ENCODE measurements around the gene ABCD3. TPM values are rescaled to one million over a fixed set of nuclear protein-coding genes. Genes with fewer than 3 reads are reported as not detected.
"Not testable (repeated sequence)": the region's sequence is repeated elsewhere in the genome, so short reads cannot be mapped to it uniquely, and the experiment has no call there.

Gene ABCD3
- total RNA-seq, 1 donor from 2014 or later, result 61.4 TPM

- intact Hi-C loops (cut with micrococcal nuclease), result no loop called here
- H3K4me3 Mint-ChIP-seq (ENCODE audit: low read depth), result no peak overlapping the region
- no peaks in the 10 kb centered on the region for H3K36me3 Mint-ChIP-seq (ENCODE audit: low read depth)
- H3K27ac Mint-ChIP-seq, result no peak overlapping the region
- peaks cover 25% of the 10 kb centered on the region for H3K27me3 Mint-ChIP-seq (ENCODE audit: low read depth)
- no peak for DNase-seq (ENCODE audit: low spot score)
- no peaks in the 10 kb centered on the region for H3K9me3 Mint-ChIP-seq
- H3K4me1 Mint-ChIP-seq (ENCODE audit: low read depth), result no peaks in the 10 kb centered on the region
Measured at GRCh38 chr1:94552071-94552586, 133.9 kb downstream of the ABCD3 start.

DNA sequence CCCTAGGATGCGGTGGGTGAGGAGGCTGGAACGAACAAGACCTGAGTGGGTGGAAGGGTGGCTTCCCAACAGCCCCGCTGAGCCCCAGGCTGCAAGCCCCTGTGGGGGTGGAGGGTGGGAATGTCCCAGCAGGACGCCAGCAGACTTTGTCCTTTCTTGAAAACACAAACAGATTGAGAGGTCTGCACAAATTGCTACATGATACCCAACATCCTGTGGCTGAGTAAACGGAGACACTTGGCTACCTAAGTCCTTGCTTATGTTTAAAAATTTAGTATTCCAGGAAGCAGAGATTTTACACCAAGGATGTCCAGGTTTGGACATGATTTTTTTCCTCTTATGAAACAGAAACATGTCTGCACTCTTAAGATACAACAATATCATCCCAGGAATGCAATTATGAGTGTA, 135.1 kb downstream of the ABCD3 start:
- Mint-ChIP-seq H3K4me1 (ENCODE audit: low read depth) (no peaks in the 10 kb centered on the region), H3K27me3 (ENCODE audit: low read depth) (peaks cover 15% of the 10 kb centered on the region), H3K27ac (no peak overlapping the region), H3K4me3 (ENCODE audit: low read depth) (no peak overlapping the region), H3K36me3 (ENCODE audit: low read depth) (no peaks in the 10 kb centered on the region), H3K9me3 (no peaks in the 10 kb centered on the region)
- intact Hi-C loops (cut with micrococcal nuclease), result no loop called here
- no peak for DNase-seq (ENCODE audit: low spot score)

DNA sequence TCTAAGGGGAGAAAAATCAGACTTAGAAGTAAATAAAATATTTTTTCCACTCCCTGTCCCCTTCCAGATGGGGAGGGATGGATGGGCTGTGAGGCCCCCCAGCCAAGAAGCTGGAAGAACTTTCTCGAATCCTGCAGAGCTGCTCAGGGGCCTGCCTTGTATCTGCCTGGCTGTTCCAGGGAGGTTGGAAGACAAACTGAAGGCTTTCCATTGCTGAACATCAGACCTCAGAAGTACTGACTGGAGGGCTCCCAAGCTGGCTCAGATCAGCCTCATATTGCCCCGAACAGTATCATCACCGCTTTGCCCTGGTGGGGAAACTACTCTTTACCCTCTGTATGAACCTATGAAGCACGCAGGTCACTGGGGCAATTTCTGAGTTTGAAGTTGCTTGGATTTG, 135.7 kb downstream of the ABCD3 start:
- Mint-ChIP-seq H3K9me3 (no peaks in the 10 kb centered on the region), H3K27me3 (ENCODE audit: low read depth) (peaks cover 12% of the 10 kb centered on the region), H3K27ac (no peak overlapping the region), H3K4me1 (ENCODE audit: low read depth) (no peaks in the 10 kb centered on the region), H3K36me3 (ENCODE audit: low read depth) (no peaks in the 10 kb centered on the region), H3K4me3 (ENCODE audit: low read depth) (no peak overlapping the region)
- intact Hi-C loops (cut with micrococcal nuclease), result no loop called here
- no peak for DNase-seq (ENCODE audit: low spot score)

DNA sequence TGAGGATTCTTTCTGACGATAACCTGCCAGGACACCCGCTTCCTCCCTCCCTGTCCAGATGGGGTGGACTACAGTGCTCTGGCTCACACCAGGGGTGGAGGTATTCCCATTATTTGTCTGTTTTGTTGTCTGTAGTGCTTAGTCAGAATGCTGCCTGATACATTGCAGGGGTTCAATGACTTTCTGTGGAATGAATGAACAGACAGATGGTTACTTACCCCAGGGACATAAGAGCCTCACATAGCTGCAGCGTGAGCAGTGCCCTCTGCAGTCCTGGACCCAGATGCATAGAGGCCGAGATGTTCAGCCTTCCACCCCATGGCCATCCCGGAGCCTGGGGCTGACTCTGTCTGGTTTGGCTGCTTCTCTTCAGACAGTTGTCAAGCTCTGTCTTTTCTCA, 136.4 kb downstream of the ABCD3 start:
- peaks cover 12% of the 10 kb centered on the region for H3K27me3 Mint-ChIP-seq (ENCODE audit: low read depth)
- intact Hi-C loops (cut with micrococcal nuclease), result no loop called here
- DNase-seq (ENCODE audit: low spot score), result no peak
- H3K4me1 Mint-ChIP-seq (ENCODE audit: low read depth), result no peaks in the 10 kb centered on the region
- H3K27ac Mint-ChIP-seq, result no peak overlapping the region
- no peaks in the 10 kb centered on the region for H3K36me3 Mint-ChIP-seq (ENCODE audit: low read depth)
- H3K4me3 Mint-ChIP-seq (ENCODE audit: low read depth), result no peak overlapping the region
- no peaks in the 10 kb centered on the region for H3K9me3 Mint-ChIP-seq

DNA sequence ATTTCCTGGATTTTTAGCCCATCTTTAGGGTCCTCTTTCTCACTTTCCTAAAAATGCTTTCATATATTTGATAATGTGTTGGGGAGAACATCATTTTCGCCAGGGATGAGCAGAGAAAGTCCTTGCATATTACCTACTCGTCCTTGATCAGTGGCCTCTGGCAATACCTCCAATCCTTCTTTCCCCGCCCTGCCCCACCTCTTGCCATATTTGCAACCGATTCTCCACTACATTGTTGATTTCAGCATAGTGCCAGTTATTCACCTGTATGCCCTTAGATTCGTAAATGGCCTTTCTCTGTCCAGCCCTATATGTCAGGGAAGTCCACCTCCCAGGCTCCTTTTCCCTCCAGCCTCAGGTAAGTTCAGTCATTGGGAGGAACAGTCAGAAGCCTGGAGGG, 136.9 kb downstream of the ABCD3 start:
- H3K4me3 Mint-ChIP-seq (ENCODE audit: low read depth), result no peak overlapping the region
- DNase-seq (ENCODE audit: low spot score), result no peak
- H3K36me3 Mint-ChIP-seq (ENCODE audit: low read depth), result no peaks in the 10 kb centered on the region
- no peaks in the 10 kb centered on the region for H3K4me1 Mint-ChIP-seq (ENCODE audit: low read depth)
- intact Hi-C loops (cut with micrococcal nuclease), result no loop called here
- no peaks in the 10 kb centered on the region for H3K9me3 Mint-ChIP-seq
- no peak overlapping the region for H3K27ac Mint-ChIP-seq
- peaks cover 7% of the 10 kb centered on the region for H3K27me3 Mint-ChIP-seq (ENCODE audit: low read depth)

GRCh38 chr1:94559921-94560320, 141.7 kb downstream of the ABCD3 start:
- Mint-ChIP-seq H3K9me3 (no peaks in the 10 kb centered on the region), H3K36me3 (ENCODE audit: low read depth) (no peaks in the 10 kb centered on the region), H3K4me3 (ENCODE audit: low read depth) (no peak overlapping the region), H3K27ac (no peak overlapping the region), H3K27me3 (ENCODE audit: low read depth) (peaks cover 9% of the 10 kb centered on the region), H3K4me1 (ENCODE audit: low read depth) (no peaks in the 10 kb centered on the region)
- intact Hi-C loops (cut with micrococcal nuclease), result no loop called here
- no peak for DNase-seq (ENCODE audit: low spot score)

DNA sequence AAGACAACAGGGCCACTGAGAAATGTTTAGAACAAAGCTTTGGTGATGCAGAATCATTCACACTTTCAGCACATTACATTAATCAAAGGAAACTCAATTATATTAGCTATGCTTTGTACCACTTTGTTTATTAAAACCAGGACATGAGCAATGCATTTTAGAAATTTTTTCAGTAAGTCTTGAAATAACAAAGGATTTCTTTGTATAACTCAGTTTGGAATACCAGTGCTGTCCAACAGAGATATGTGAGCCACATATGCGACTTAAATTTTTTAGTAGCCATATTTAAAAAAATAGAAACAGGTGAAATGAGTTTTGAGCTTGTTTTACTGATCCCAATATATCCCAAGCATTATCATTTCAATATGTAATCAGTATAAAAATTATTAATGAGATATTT, 142.1 kb downstream of the ABCD3 start:
- Mint-ChIP-seq H3K27me3 (ENCODE audit: low read depth) (peaks cover 7% of the 10 kb centered on the region), H3K27ac (no peak overlapping the region), H3K36me3 (ENCODE audit: low read depth) (no peaks in the 10 kb centered on the region), H3K4me1 (ENCODE audit: low read depth) (no peaks in the 10 kb centered on the region), H3K9me3 (no peaks in the 10 kb centered on the region), H3K4me3 (ENCODE audit: low read depth) (no peak overlapping the region)
- intact Hi-C loops (cut with micrococcal nuclease), result no loop called here
- no peak for DNase-seq (ENCODE audit: low spot score)

- no peak overlapping the region for H3K4me3 Mint-ChIP-seq (ENCODE audit: low read depth)
- intact Hi-C loops (cut with micrococcal nuclease), result no loop called here
- no peaks in the 10 kb centered on the region for H3K36me3 Mint-ChIP-seq (ENCODE audit: low read depth)
- no peaks in the 10 kb centered on the region for H3K4me1 Mint-ChIP-seq (ENCODE audit: low read depth)
- H3K27ac Mint-ChIP-seq, result no peak overlapping the region
- H3K9me3 Mint-ChIP-seq, result no peaks in the 10 kb centered on the region
- peaks cover 7% of the 10 kb centered on the region for H3K27me3 Mint-ChIP-seq (ENCODE audit: low read depth)
- DNase-seq (ENCODE audit: low spot score), result no peak
Measured at GRCh38 chr1:94562519-94563260, 144.5 kb downstream of the ABCD3 start.

- no peaks in the 10 kb centered on the region for H3K9me3 Mint-ChIP-seq
- H3K27me3 Mint-ChIP-seq (ENCODE audit: low read depth), result peaks cover 7% of the 10 kb centered on the region
- H3K4me1 Mint-ChIP-seq (ENCODE audit: low read depth), result no peaks in the 10 kb centered on the region
- intact Hi-C loops (cut with micrococcal nuclease), result no loop called here
- no peak overlapping the region for H3K27ac Mint-ChIP-seq
- no peak overlapping the region for H3K4me3 Mint-ChIP-seq (ENCODE audit: low read depth)
- DNase-seq (ENCODE audit: low spot score), result no peak
- no peaks in the 10 kb centered on the region for H3K36me3 Mint-ChIP-seq (ENCODE audit: low read depth)
Measured at GRCh38 chr1:94565901-94566300, 147.7 kb downstream of the ABCD3 start.

DNA sequence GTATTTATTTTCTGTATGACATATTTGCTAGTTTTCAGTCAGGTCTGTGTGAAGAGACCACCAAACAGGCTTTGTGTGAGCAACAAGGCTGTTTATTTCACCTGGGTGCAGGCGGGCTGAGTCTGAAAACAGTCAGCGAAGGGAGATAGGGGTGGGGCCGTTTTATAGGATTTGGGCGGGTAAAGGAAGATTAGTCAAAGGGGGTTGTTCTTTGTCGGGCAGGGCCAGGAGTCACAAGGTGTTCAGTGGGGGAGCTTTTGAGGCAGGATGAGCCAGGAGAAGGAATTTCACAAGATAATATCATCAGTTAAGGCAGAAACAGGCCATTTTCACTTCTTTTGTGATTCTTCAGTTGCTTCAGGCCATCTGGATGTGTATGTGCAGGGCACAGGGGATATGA, 148.2 kb downstream of the ABCD3 start:
- H3K36me3 Mint-ChIP-seq (ENCODE audit: low read depth); H3K27ac Mint-ChIP-seq; H3K4me1 Mint-ChIP-seq (ENCODE audit: low read depth); intact Hi-C loops (cut with micrococcal nuclease); H3K9me3 Mint-ChIP-seq; H3K27me3 Mint-ChIP-seq (ENCODE audit: low read depth); DNase-seq (ENCODE audit: low spot score); H3K4me3 Mint-ChIP-seq (ENCODE audit: low read depth): not testable (repeated sequence)

DNA sequence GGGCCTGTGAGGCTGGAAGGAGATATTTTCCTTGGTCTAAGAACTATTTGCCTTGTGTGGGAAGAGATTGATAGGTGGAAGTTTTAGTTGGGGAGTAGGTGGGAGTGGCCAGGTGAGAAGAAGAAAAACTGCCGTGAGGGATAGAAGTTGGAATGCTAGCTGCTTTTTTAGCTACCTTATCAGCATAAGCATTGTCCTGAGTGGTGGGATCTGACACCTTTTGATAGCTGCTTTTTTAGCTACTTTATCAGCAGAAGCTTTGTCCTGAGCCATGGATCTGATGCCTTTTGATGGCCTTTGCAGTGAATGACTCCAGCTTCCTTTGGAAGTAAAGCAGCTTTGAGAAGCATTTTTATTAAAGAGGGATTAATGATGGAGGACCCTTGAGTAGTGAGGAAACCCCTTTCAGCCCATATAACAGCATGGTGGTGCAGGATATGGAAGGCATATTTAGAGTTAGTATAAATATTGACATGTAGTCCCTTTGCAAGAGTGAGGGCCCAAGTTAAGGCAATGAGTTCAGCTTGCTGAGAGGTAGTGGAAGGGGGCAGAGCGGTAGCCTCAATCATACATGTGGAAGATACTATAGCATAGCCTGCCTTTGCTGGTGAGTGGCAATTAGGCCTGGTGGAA, 149.9 kb downstream of the ABCD3 start:
- H3K36me3 Mint-ChIP-seq (ENCODE audit: low read depth); H3K4me1 Mint-ChIP-seq (ENCODE audit: low read depth); DNase-seq (ENCODE audit: low spot score); H3K27me3 Mint-ChIP-seq (ENCODE audit: low read depth); H3K9me3 Mint-ChIP-seq; intact Hi-C loops (cut with micrococcal nuclease); H3K4me3 Mint-ChIP-seq (ENCODE audit: low read depth); H3K27ac Mint-ChIP-seq: not testable (repeated sequence)

Measured in activated T-helper 2 cell treated with anti-CD3 and anti-CD28 coated beads, Interferon-gamma antibody, Interleukin-2, Interleukin-4, amounts not matched to agents 10 μg/mL and 5 μg/mL and 100 μg/mL, durations not matched to agents 14 hours and 24 hours and 36 hours (primary cell).